Progenitor cell of endocrine pancreas (in vitro differentiated cells): ENCODE results near the gene UPF2. TPM values are rescaled to one million over a fixed set of nuclear protein-coding genes. Genes with fewer than 3 reads are reported as not detected.

Experiments
- DNase-seq: peaks from one replicate; pipeline ENCODE4 v3.0.0; 2021; ENCODE audit warnings: low spot score; ENCODE audit not compliant: unreplicated experiment
- H3K27ac Mint-ChIP-seq: 2 replicates; pipeline ENCODE4 v1.8.0; 2021; ENCODE audit warnings: mild to moderate bottlenecking, moderate library complexity, mixed read lengths
- H3K27me3 Mint-ChIP-seq: 2 replicates; pipeline ENCODE4 v1.8.0; 2021; ENCODE audit warnings: mixed read lengths
- H3K36me3 Mint-ChIP-seq: 2 replicates; pipeline ENCODE4 v1.8.0; 2022; ENCODE audit warnings: mixed read lengths; ENCODE audit not compliant: insufficient read depth
- H3K4me1 Mint-ChIP-seq: 2 replicates; pipeline ENCODE4 v1.8.0; 2021; ENCODE audit warnings: low read depth, mixed read lengths
- H3K4me3 Mint-ChIP-seq: 2 replicates; pipeline ENCODE4 v1.8.0; 2021; ENCODE audit warnings: low read depth, mild to moderate bottlenecking, moderate library complexity, mixed read lengths
- H3K9me3 Mint-ChIP-seq: 2 replicates; pipeline ENCODE4 v1.8.0; 2021; ENCODE audit warnings: low read depth, mixed read lengths
- CTCF ChIP-seq: fragments of 200-600 bp; sonication (generic); IDR thresholded peaks from one replicate; pipeline ENCODE4 v1.5.0; 2021; ENCODE audit warnings: antibody characterized with exemption, mild to moderate bottlenecking; ENCODE audit not compliant: unreplicated experiment
- total RNA-seq: library from RNA; stranded (reverse); gene quantifications from 2 replicates; pipeline ENCODE4 v1.2.1, GENCODE V29; 2021

Gene UPF2
- total RNA-seq, 1 donor from 2014 or later: 31.0 TPM

- Mint-ChIP-seq H3K27me3 (no peaks in the 10 kb centered on the region), H3K4me3 (no peak overlapping the region), H3K36me3 (no peaks in the 10 kb centered on the region), H3K27ac (no peak overlapping the region), H3K4me1 (peaks cover 10% of the 10 kb centered on the region), H3K9me3 (no peaks in the 10 kb centered on the region)
- no peak for DNase-seq
- TF ChIP-seq CTCF: no peak
These were observed 161.6 kb downstream of the UPF2 start for GRCh38 chr10:11881030-11881476.

- Mint-ChIP-seq H3K4me1 (peaks cover 17% of the 10 kb centered on the region), H3K4me3 (no peak overlapping the region), H3K27me3 (no peaks in the 10 kb centered on the region), H3K9me3 (no peaks in the 10 kb centered on the region), H3K27ac (peak overlapping the region; percentile 83), H3K36me3 (no peaks in the 10 kb centered on the region)
- DNase-seq: no peak
- TF ChIP-seq CTCF: no peak
These were observed 162.2 kb downstream of the UPF2 start for GRCh38 chr10:11880151-11881029.

GRCh38 chr10:11879387-11880094 lies 163.1 kb downstream of the UPF2 start:
- no peak overlapping the region for H3K4me3 Mint-ChIP-seq
- peaks cover 25% of the 10 kb centered on the region for H3K4me1 Mint-ChIP-seq
- no peak for DNase-seq
- H3K27me3 Mint-ChIP-seq: no peaks in the 10 kb centered on the region
- H3K36me3 Mint-ChIP-seq: no peaks in the 10 kb centered on the region
- H3K27ac Mint-ChIP-seq: no peak overlapping the region
- TF ChIP-seq CTCF: no peak
- no peaks in the 10 kb centered on the region for H3K9me3 Mint-ChIP-seq

GRCh38 chr10:11878776-11879175 lies 163.8 kb downstream of the UPF2 start:
- no peaks in the 10 kb centered on the region for H3K27me3 Mint-ChIP-seq
- H3K27ac Mint-ChIP-seq: no peak overlapping the region
- H3K4me1 Mint-ChIP-seq: peaks cover 29% of the 10 kb centered on the region
- no peaks in the 10 kb centered on the region for H3K9me3 Mint-ChIP-seq
- no peak for DNase-seq
- no peak for TF ChIP-seq CTCF
- no peak overlapping the region for H3K4me3 Mint-ChIP-seq
- H3K36me3 Mint-ChIP-seq: no peaks in the 10 kb centered on the region

GRCh38 chr10:11877591-11877905 lies 165.1 kb downstream of the UPF2 start:
- no peak overlapping the region for H3K27ac Mint-ChIP-seq
- no peak for TF ChIP-seq CTCF
- H3K36me3 Mint-ChIP-seq: no peaks in the 10 kb centered on the region
- H3K9me3 Mint-ChIP-seq: no peaks in the 10 kb centered on the region
- no peaks in the 10 kb centered on the region for H3K27me3 Mint-ChIP-seq
- H3K4me1 Mint-ChIP-seq: peaks cover 33% of the 10 kb centered on the region
- H3K4me3 Mint-ChIP-seq: no peak overlapping the region
- no peak for DNase-seq
